Glutamatergic neuron (in vitro differentiated cells): ENCODE measurements around the gene HSPA5. TPM values are rescaled to one million over a fixed set of nuclear protein-coding genes. Genes with fewer than 3 reads are reported as not detected.
"Not testable (repeated sequence)": the region's sequence is repeated elsewhere in the genome, so short reads cannot be mapped to it uniquely, and the experiment has no call there.

ENCODE experiments used
- DNase-seq: peaks from one replicate; pipeline ENCODE4 v3.0.0; 2022
- H3K27ac Mint-ChIP-seq: one replicate; pipeline ENCODE4 v1.8.0; 2020; ENCODE audit warnings: mild to moderate bottlenecking, mixed read lengths, inconsistent platforms; ENCODE audit not compliant: unreplicated experiment
- H3K27me3 Mint-ChIP-seq: one replicate; pipeline ENCODE4 v1.8.0; 2020; ENCODE audit warnings: mild to moderate bottlenecking, moderate library complexity, mixed read lengths, inconsistent platforms; ENCODE audit not compliant: unreplicated experiment
- H3K36me3 Mint-ChIP-seq: one replicate; pipeline ENCODE4 v1.8.0; 2020; ENCODE audit warnings: mild to moderate bottlenecking, mixed read lengths, inconsistent platforms; ENCODE audit not compliant: unreplicated experiment
- H3K4me1 Mint-ChIP-seq: one replicate; pipeline ENCODE4 v1.8.0; 2020; ENCODE audit warnings: mild to moderate bottlenecking, low read depth, mixed read lengths, inconsistent platforms; ENCODE audit not compliant: unreplicated experiment
- H3K4me3 Mint-ChIP-seq: one replicate; pipeline ENCODE4 v1.8.0; 2020; ENCODE audit warnings: mild to moderate bottlenecking, mixed read lengths, inconsistent platforms; ENCODE audit not compliant: unreplicated experiment
- H3K9me3 Mint-ChIP-seq: one replicate; pipeline ENCODE4 v1.8.0; 2020; ENCODE audit warnings: mild to moderate bottlenecking, moderate library complexity, mixed read lengths, inconsistent platforms; ENCODE audit not compliant: unreplicated experiment
- CTCF ChIP-seq: fragments of 200-600 bp; sonication (generic); IDR thresholded peaks from one replicate; pipeline ENCODE4 v1.5.0; 2021; ENCODE audit not compliant: partially characterized antibody, unreplicated experiment
- long read RNA-seq: library from polyadenylated mRNA; unstranded; transcript quantifications from one replicate; pipeline ENCODE4 v2.0.0, GENCODE V29; 2020; ENCODE audit not compliant: unreplicated experiment
- total RNA-seq: library from RNA; stranded (reverse); fragmentation: NEBNext Ultra II Directional; extraction: Animal tissue kit (Norgen Biotek cat#: 25700); gene quantifications from one replicate; pipeline ENCODE4 v1.2.1, GENCODE V29; 2021; ENCODE audit not compliant: unreplicated experiment

The HSPA5 gene
- total RNA-seq, result 126 TPM
- long read RNA-seq, transcript HSPA5-201 (8 exons, 3,908 nt), result major isoform, 173 of 182 reads
- long read RNA-seq, partial matches to known transcripts, result 8 of 182 reads
- long read RNA-seq, other reads (novel, unspliced or antisense), result 1 of 182 reads

- Mint-ChIP-seq H3K4me1 (peaks cover 5% of the 10 kb centered on the region), H3K9me3 (peaks cover 9% of the 10 kb centered on the region)
- DNase-seq, result peak; percentile 99
These were observed at the start of gene HSPA5 for GRCh38 chr9:125241000-125241862. TSS of gene HSPA5 (minus strand) at chr9:125241343. CDS start at chr9:125241126, 217 bp downstream.

GRCh38 chr9:125286935-125287433 is 45.8 kb upstream of the HSPA5 start:
- H3K27me3 Mint-ChIP-seq, H3K4me1 Mint-ChIP-seq, H3K36me3 Mint-ChIP-seq, H3K27ac Mint-ChIP-seq, H3K4me3 Mint-ChIP-seq, DNase-seq, H3K9me3 Mint-ChIP-seq: not testable (repeated sequence)

More at GRCh38 chr9:125241000-125241862, at the start of gene HSPA5:
- TF ChIP-seq CTCF, result no peak
- H3K27ac Mint-ChIP-seq, result peak within 1 kb of the TSS; percentile 98
- peaks cover 14% of the 10 kb centered on the region for H3K27me3 Mint-ChIP-seq
- peak within 1 kb of the TSS; percentile 99 for H3K4me3 Mint-ChIP-seq
- no peaks in the 10 kb centered on the region for H3K36me3 Mint-ChIP-seq

- Mint-ChIP-seq H3K36me3 (no peaks in the 10 kb centered on the region), H3K4me1 (no peaks in the 10 kb centered on the region), H3K9me3 (no peaks in the 10 kb centered on the region), H3K4me3 (no peak overlapping the region), H3K27ac (no peak overlapping the region), H3K27me3 (no peaks in the 10 kb centered on the region)
- no peak for TF ChIP-seq CTCF
- DNase-seq, result no peak
These were observed 43.7 kb upstream of the HSPA5 start for GRCh38 chr9:125284855-125285254.

GRCh38 chr9:125280945-125281344 is 39.8 kb upstream of the HSPA5 start:
- TF ChIP-seq CTCF, result no peak
- Mint-ChIP-seq H3K4me1 (no peaks in the 10 kb centered on the region), H3K27me3 (no peaks in the 10 kb centered on the region), H3K36me3 (no peaks in the 10 kb centered on the region), H3K9me3 (no peaks in the 10 kb centered on the region), H3K27ac (no peak overlapping the region), H3K4me3 (no peak overlapping the region)
- no peak for DNase-seq

- H3K4me3 Mint-ChIP-seq, result no peak overlapping the region
- no peaks in the 10 kb centered on the region for H3K27me3 Mint-ChIP-seq
- no peak for TF ChIP-seq CTCF
- no peaks in the 10 kb centered on the region for H3K9me3 Mint-ChIP-seq
- no peaks in the 10 kb centered on the region for H3K36me3 Mint-ChIP-seq
- H3K4me1 Mint-ChIP-seq, result no peaks in the 10 kb centered on the region
- no peak for DNase-seq
- no peak overlapping the region for H3K27ac Mint-ChIP-seq
These were observed 36.3 kb upstream of the HSPA5 start for GRCh38 chr9:125277411-125277810.
